ENCODE measurements around the gene ADH1A. TPM values are rescaled to one million over a fixed set of nuclear protein-coding genes. Genes with fewer than 3 reads are reported as not detected.

The ADH1A gene
- total RNA-seq: under 1 TPM in 2 of 4 donors, not detected in 2; 0.58 to 0.99 TPM

GRCh38 chr4:99290848-99291786, at the start of gene ADH1A:
ADH1A (minus strand) TSS chr4:99290985; CDS start chr4:99290914, 71 bp downstream.
- peaks cover 0 to 3% (median 0%) of the 10 kb centered on the region in 4 donors for H3K36me3 ChIP-seq
- no peak for TF ChIP-seq POLR2A (IDR thresholded peaks at IDR 0.05; ENCODE audit: low read depth)
- TF ChIP-seq CTCF (IDR thresholded peaks at IDR 0.05): no peak
- TF ChIP-seq EP300 (IDR thresholded peaks at IDR 0.05): no peak
- no peak for TF ChIP-seq POLR2AphosphoS5 (IDR thresholded peaks at IDR 0.05)
- H3K27me3 ChIP-seq: no peaks in the 10 kb centered on the region
- no peak within 1 kb of the TSS for H3K27ac ChIP-seq (replicated peaks in 1 of 4)
- no peaks in the 10 kb centered on the region for H3K4me1 ChIP-seq
- no peak for DNase-seq (ENCODE audit: extremely low spot score)
- H3K4me3 ChIP-seq: no peak within 1 kb of the TSS
- H3K9me3 ChIP-seq: peaks cover 0 to 7% (median 3%) of the 10 kb centered on the region in 4 donors
- intact Hi-C loops (cut with DNase I): no loop called here
- WGBS: 74% methylated on average over 3 of the region's 3 CpGs

- H3K27me3 ChIP-seq: no peaks in the 10 kb centered on the region
- peaks cover 0 to 11% (median 3%) of the 10 kb centered on the region in 4 donors for H3K4me1 ChIP-seq
- H3K27ac ChIP-seq (replicated peaks in 1 of 4): no peak overlapping the region
- H3K9me3 ChIP-seq: no peaks in the 10 kb centered on the region
- TF ChIP-seq CTCF (IDR thresholded peaks at IDR 0.05): no peak
- no peak for TF ChIP-seq EP300 (IDR thresholded peaks at IDR 0.05)
- TF ChIP-seq POLR2A (IDR thresholded peaks at IDR 0.05; ENCODE audit: low read depth): no peak
- TF ChIP-seq POLR2AphosphoS5 (IDR thresholded peaks at IDR 0.05): no peak
- intact Hi-C loops (cut with DNase I): no loop called here
- no peak overlapping the region for H3K4me3 ChIP-seq
- WGBS: 95% methylated on average over 3 of the region's 3 CpGs
- no peak for DNase-seq (ENCODE audit: extremely low spot score)
- no peaks in the 10 kb centered on the region for H3K36me3 ChIP-seq
Measured at GRCh38 chr4:99339172-99339571, 48.4 kb upstream of the ADH1A start.

GRCh38 chr4:99336553-99336952, 45.8 kb upstream of the ADH1A start:
- no peaks in the 10 kb centered on the region for H3K9me3 ChIP-seq
- intact Hi-C loops (cut with DNase I): no loop called here
- no peak overlapping the region for H3K4me3 ChIP-seq
- no peak for DNase-seq (ENCODE audit: extremely low spot score)
- TF ChIP-seq POLR2AphosphoS5 (IDR thresholded peaks at IDR 0.05) (peak; percentile 33 to 44), EP300 (IDR thresholded peaks at IDR 0.05) (no peak), CTCF (IDR thresholded peaks at IDR 0.05) (no peak)
- no peaks in the 10 kb centered on the region for H3K27me3 ChIP-seq
- no peaks in the 10 kb centered on the region for H3K36me3 ChIP-seq
- H3K4me1 ChIP-seq: peaks cover 0 to 15% (median 3%) of the 10 kb centered on the region in 4 donors
- H3K27ac ChIP-seq (replicated peaks in 1 of 4): peak overlapping the region in 2 of 4 donors; percentile 30 to 44
- WGBS: 41% methylated on average over 4 of the region's 4 CpGs

- intact Hi-C loops (cut with DNase I): no loop called here
- no peaks in the 10 kb centered on the region for H3K36me3 ChIP-seq
- H3K27ac ChIP-seq (replicated peaks in 1 of 4): peak overlapping the region in 1 of 4 donors; percentile 16
- no peak overlapping the region for H3K4me3 ChIP-seq
- no peaks in the 10 kb centered on the region for H3K27me3 ChIP-seq
- H3K4me1 ChIP-seq: peaks cover 0 to 16% (median 4%) of the 10 kb centered on the region in 4 donors
- no peak for TF ChIP-seq POLR2AphosphoS5 (IDR thresholded peaks at IDR 0.05)
- no peak for TF ChIP-seq POLR2A (IDR thresholded peaks at IDR 0.05; ENCODE audit: low read depth)
- no peak for TF ChIP-seq EP300 (IDR thresholded peaks at IDR 0.05)
- no peak for TF ChIP-seq CTCF (IDR thresholded peaks at IDR 0.05)
- 60% methylated on average over 1 of the region's 1 CpG for WGBS
- DNase-seq (ENCODE audit: extremely low spot score): no peak
- H3K9me3 ChIP-seq: peaks cover 0 to under 1% (median 0%) of the 10 kb centered on the region in 4 donors
Measured at GRCh38 chr4:99334880-99335279, 44.1 kb upstream of the ADH1A start.
